ENCODE results near the gene SLC36A3. TPM values are rescaled to one million over a fixed set of nuclear protein-coding genes. Genes with fewer than 3 reads are reported as not detected.
A peak's percentile ranks its signal among the peaks of the same experiment; 100 is the strongest.
"Not testable (repeated sequence)": the region's sequence is repeated elsewhere in the genome, so short reads cannot be mapped to it uniquely, and the experiment has no call there.

SLC36A3 gene
- total and polyA plus RNA-seq, 8 donors = not detected

DNA sequence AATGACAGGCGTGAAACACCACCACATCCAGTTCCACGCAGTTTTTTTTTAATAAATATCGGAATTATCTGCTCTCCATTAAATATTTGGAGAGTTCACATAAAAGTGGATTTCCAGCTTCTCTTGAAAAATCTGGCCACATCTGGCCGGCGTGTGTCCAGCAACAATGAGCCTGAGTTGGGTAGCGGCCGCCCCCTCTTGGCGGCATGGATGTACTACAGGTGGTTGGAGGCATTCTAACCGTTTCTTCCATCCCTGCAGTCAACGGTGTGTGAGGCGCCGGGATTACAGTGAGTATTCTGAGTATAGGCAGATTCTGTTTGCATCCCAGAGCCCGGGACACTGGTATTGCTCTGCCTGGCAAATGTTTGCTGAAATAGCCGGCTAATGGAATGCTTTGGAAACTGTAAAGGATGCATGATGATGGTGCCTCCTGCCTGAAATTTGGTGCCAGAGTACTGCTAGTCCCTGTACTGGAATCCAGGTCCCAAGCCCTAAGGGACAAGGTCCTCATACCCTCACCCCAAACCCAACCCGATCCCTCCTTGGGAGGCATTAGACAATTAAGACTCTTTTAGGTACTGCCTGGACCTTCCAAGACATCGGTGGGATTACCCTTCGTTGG lies 64.2 kb downstream of the SLC36A3 start:
- ATAC-seq = peak; percentile 54
- H3K9me3 ChIP-seq = no peaks in the 10 kb centered on the region
- TF ChIP-seq, protein P1, sequence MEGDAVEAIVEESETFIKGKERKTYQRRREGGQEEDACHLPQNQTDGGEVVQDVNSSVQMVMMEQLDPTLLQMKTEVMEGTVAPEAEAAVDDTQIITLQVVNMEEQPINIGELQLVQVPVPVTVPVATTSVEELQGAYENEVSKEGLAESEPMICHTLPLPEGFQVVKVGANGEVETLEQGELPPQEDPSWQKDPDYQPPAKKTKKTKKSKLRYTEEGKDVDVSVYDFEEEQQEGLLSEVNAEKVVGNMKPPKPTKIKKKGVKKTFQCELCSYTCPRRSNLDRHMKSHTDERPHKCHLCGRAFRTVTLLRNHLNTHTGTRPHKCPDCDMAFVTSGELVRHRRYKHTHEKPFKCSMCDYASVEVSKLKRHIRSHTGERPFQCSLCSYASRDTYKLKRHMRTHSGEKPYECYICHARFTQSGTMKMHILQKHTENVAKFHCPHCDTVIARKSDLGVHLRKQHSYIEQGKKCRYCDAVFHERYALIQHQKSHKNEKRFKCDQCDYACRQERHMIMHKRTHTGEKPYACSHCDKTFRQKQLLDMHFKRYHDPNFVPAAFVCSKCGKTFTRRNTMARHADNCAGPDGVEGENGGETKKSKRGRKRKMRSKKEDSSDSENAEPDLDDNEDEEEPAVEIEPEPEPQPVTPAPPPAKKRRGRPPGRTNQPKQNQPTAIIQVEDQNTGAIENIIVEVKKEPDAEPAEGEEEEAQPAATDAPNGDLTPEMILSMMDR (IDR thresholded peaks at IDR 0.05) = peak; percentile 48 to 94
- H3K27me3 ChIP-seq = no peaks in the 10 kb centered on the region
- H3K4me1 ChIP-seq = peaks cover 0 to 39% of the 10 kb centered on the region in 2 donors
- no peaks in the 10 kb centered on the region for H3K36me3 ChIP-seq
- intact Hi-C loops (cut with DNase I) = loop anchor here in 1 of 2 donors (10.0 kb wide), 1 partner anchor 65 kb away; no protein-coding TSS in a partner anchor
- no peak overlapping the region for H3K4me3 ChIP-seq
- no peak overlapping the region for H3K27ac ChIP-seq
- peak; percentile 56 to 94 (median 72) for DNase-seq

DNA sequence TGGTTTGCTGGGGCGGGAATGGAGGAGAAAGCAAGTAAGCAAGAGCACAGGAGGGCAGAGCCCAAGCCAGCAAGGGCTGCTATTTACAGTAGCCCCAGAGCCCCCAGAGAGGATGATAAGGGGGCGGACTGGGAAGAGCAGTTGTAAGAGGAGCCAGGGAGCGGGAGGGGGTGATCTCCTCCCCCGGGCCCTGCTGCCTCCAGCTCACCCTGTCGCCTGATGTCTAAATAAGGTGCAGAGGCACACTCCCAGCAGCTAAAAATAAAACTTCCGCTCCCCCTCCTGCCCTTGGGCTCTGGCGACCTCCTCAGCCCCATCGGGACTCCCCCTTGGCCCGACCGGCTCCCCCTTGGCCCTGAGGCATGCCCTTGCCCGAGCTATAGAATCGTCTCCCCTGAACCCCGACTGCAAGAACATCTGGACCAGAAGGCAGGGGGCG lies 65.2 kb downstream of the SLC36A3 start:
- H3K27ac ChIP-seq = no peak overlapping the region
- intact Hi-C loops (cut with DNase I) = loop anchor here in 1 of 2 donors (10.0 kb wide), 1 partner anchor 64 kb away; no protein-coding TSS in a partner anchor
- peaks cover 0 to 47% of the 10 kb centered on the region in 2 donors for H3K4me1 ChIP-seq
- H3K36me3 ChIP-seq = no peaks in the 10 kb centered on the region
- no peak overlapping the region for H3K4me3 ChIP-seq
- no peaks in the 10 kb centered on the region for H3K27me3 ChIP-seq
- H3K9me3 ChIP-seq = no peaks in the 10 kb centered on the region
- DNase-seq (no peak), ATAC-seq (no peak)
- TF ChIP-seq, protein P1 (IDR thresholded peaks at IDR 0.05) = no peak

DNA sequence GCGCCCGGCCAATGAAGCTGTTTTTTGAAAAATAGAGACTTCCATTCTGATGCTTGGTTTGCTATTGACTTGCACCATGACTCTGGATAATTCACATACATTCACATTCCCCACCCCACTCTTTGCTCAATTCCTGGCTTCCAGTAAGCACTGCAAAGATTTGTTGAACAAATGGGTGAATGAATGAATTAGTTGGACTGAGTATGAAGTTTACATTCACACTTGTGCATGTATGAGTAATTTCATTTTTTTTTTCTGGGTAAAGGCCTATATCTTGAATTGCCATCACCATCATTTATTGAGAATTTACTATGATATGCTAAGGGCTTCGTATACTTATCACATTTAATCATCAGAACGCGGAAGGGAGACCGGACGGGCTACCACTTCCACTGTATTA lies 65.9 kb downstream of the SLC36A3 start:
- Histone ChIP-seq H3K9me3 (no peaks in the 10 kb centered on the region), H3K27ac (no peak overlapping the region), H3K36me3 (no peaks in the 10 kb centered on the region), H3K27me3 (no peaks in the 10 kb centered on the region), H3K4me1 (peaks cover 0 to 47% of the 10 kb centered on the region in 2 donors), H3K4me3 (no peak overlapping the region)
- ATAC-seq (no peak), DNase-seq (no peak)
- intact Hi-C loops (cut with DNase I) = loop anchor here in 1 of 2 donors (10.0 kb wide), 1 partner anchor 63 kb away; no protein-coding TSS in a partner anchor
- TF ChIP-seq, protein P1 (IDR thresholded peaks at IDR 0.05) = no peak

DNA sequence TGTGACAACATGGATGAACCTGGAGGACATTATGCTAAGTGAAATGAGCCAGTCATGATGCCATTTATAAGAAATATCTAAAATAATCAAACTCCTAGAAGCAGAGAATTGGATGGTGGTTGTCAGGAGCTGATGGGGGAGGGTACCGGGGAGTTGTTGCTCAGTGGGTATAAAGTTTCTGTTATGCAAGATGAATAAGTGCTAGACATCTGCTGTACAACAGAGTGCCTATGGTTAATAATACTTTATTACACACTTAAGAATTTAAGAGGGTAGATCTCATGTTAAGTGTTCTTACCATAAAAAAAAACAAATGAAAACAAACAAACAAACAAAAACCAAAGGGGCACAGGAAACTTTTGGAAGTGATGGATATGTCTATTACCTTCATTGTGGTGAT lies 66.7 kb downstream of the SLC36A3 start:
- no peak overlapping the region for H3K27ac ChIP-seq
- H3K4me1 ChIP-seq = peaks cover 0 to 45% of the 10 kb centered on the region in 2 donors
- TF ChIP-seq, protein P1 (IDR thresholded peaks at IDR 0.05) = no peak
- no peak for DNase-seq
- no peak for ATAC-seq
- intact Hi-C loops (cut with DNase I) = loop anchor here in 1 of 2 donors (10.0 kb wide), 1 partner anchor 62 kb away; no protein-coding TSS in a partner anchor
- no peaks in the 10 kb centered on the region for H3K36me3 ChIP-seq
- H3K9me3 ChIP-seq = no peaks in the 10 kb centered on the region
- no peaks in the 10 kb centered on the region for H3K27me3 ChIP-seq
- H3K4me3 ChIP-seq = no peak overlapping the region

DNA sequence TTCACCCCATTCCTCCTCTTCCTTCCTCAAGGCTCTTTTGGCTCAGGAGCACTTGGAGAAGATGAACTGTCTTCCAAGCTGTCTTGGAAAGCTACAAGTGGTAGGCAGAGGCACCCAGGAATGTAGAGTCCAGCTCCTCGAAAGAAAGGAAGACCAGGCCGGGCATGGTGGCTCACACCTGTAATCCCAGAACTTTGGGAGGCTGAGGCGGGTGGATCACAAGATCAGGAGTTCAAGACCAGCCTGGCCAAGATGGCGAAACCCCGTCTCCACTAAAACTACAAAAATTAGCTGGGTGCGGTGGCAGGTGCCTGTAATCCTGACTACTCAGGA lies 68.4 kb downstream of the SLC36A3 start:
- not testable (repeated sequence) for H3K9me3 ChIP-seq, H3K4me3 ChIP-seq, ATAC-seq, DNase-seq, H3K36me3 ChIP-seq, H3K27me3 ChIP-seq
- intact Hi-C loops (cut with DNase I) = loop anchor here in 1 of 2 donors (10.0 kb wide), 1 partner anchor 60 kb away; no protein-coding TSS in a partner anchor
- Histone ChIP-seq H3K4me1 (peaks cover 0 to 33% of the 10 kb centered on the region in 2 donors), H3K27ac (peak overlapping the region; percentile 30 to 71)

All from left lung (tissue), 10 donors.